Uterine smooth muscle cell (primary cell): ENCODE data around the gene CCDC38. TPM values are rescaled to one million over a fixed set of nuclear protein-coding genes. Genes with fewer than 3 reads are reported as not detected.

Experiments
- total RNA-seq: library from RNA; depleted of rRNA; stranded (reverse); fragments of >200 nt; gene quantifications from 2 replicates; pipeline ENCODE4 v1.2.3, GENCODE V29; 2014

Gene CCDC38
- total RNA-seq: not detected in 2 replicates

GRCh38 chr12:95942524-95943329 is at the start of gene CCDC38:
CCDC38 (minus strand) TSS chr12:95942614; CDS start chr12:95936509, 6,105 bp downstream.

GRCh38 chr12:95943330-95943842 is 972 bp upstream of the CCDC38 start, which contains the start of gene AMDHD1:
AMDHD1 (plus strand) TSS chr12:95943331; CDS start chr12:95943399, 68 bp downstream.

GRCh38 chr12:95858451-95859343 is 83.7 kb downstream of the CCDC38 start, which contains the start of gene SNRPF:
SNRPF (plus strand) TSS chr12:95858952; CDS start chr12:95859074, 122 bp downstream.

Other genes with a start within 250 kb of the CCDC38 start
- 2.9 and 8.5 TPM in 2 replicates for gene NTN4, start 151.8 kb downstream of the CCDC38 start, total RNA-seq
- 16.6 and 21.1 TPM in 2 replicates for gene SNRPF, start 83.7 kb downstream of the CCDC38 start, total RNA-seq
- gene AMDHD1, start 717 bp upstream of the CCDC38 start, total RNA-seq: under 0.01 and 0.12 TPM in 2 replicates
- under 0.01 TPM in 1 of 2 replicates, not detected in the other for gene HAL, start 53.7 kb upstream of the CCDC38 start, total RNA-seq
- 60.1 and 93.1 TPM in 2 replicates for gene LTA4H, start 93.0 kb upstream of the CCDC38 start, total RNA-seq